Heart left ventricle (tissue), 16 donors: Measurements from ENCODE around the gene SLC7A10. TPM values are rescaled to one million over a fixed set of nuclear protein-coding genes. Genes with fewer than 3 reads are reported as not detected.

Source experiments
- ATAC-seq, 4 donors: fragments of 200-7000 bp; cut with Tn5 transposase; one replicate each; pipeline ENCODE4 v1.9.1; 2020 to 2022; ENCODE audit warnings: moderate library complexity in 4 of 4, mild to moderate bottlenecking in 3 of 4, moderate number of reproducible peaks in 1 of 4
- DNase-seq, 5 donors: peaks; one replicate each; pipeline ENCODE4 v3.0.0-alpha.2; 2020
- H3K27ac ChIP-seq, 12 donors: fragments of 200-600 bp; sonication (generic) in 4 of 12; one replicate each; pipeline versions ENCODE4 v1.5.0 to v1.8.0; 2016 to 2022; ENCODE audit warnings: mild to moderate bottlenecking in 2 of 12
- H3K27me3 ChIP-seq, 9 donors: fragments of 200-600 bp; sonication (generic) in 2 of 9; one replicate each; pipeline versions ENCODE4 v1.5.1 to v1.8.0; 2016 to 2022; ENCODE audit warnings: mild to moderate bottlenecking in 3 of 9
- H3K36me3 ChIP-seq, 9 donors: fragments of 200-600 bp; sonication (generic) in 2 of 9; one replicate each; pipeline versions ENCODE4 v1.5.0 to v1.8.0; 2018 to 2022; ENCODE audit warnings: mild to moderate bottlenecking in 2 of 9
- H3K4me1 ChIP-seq, 12 donors: fragments of 200-600 bp; sonication (generic) in 4 of 12; one replicate each; pipeline versions ENCODE4 v1.5.0 to v1.8.0; 2016 to 2022; ENCODE audit warnings: mild to moderate bottlenecking in 3 of 12
- H3K4me3 ChIP-seq, 12 donors: fragments of 200-600 bp; sonication (generic) in 4 of 12; one replicate each; pipeline versions ENCODE4 v1.5.0 to v1.8.0; 2017 to 2022; ENCODE audit warnings: mild to moderate bottlenecking in 9 of 12, moderate library complexity in 4 of 12
- H3K9me3 ChIP-seq, 12 donors: fragments of 200-600 bp; sonication (generic) in 4 of 12; one replicate each; pipeline versions ENCODE4 v1.5.0 to v1.8.0; 2016 to 2022; ENCODE audit warnings: mild to moderate bottlenecking in 1 of 12
- CTCF ChIP-seq, 12 donors: fragments of 200-600 bp; sonication (generic) in 4 of 12; IDR thresholded peaks; one replicate each; pipeline versions ENCODE4 v1.5.0 to v1.8.0; 2018 to 2022; ENCODE audit warnings: antibody characterized with exemption in 12 of 12, mild to moderate bottlenecking in 5 of 12
- POLR2A ChIP-seq, 2 donors: fragments of 450-650 bp; IDR thresholded peaks; one replicate each; pipeline ENCODE4 v1.6.1; 2017; ENCODE audit warnings: antibody characterized with exemption in 2 of 2, mild to moderate bottlenecking in 2 of 2, moderate library complexity in 2 of 2
- WGBS, 4 donors: extraction: QIAGEN DNeasy Blood & Tissue Kit in 2 of 4; methylation state at CpG; one replicate each; pipeline versions ENCODE4 v1.1.5 to v1.1.7; 2013 to 2018; 5-methylcytosine and 5-hydroxymethylcytosine counted together
- intact Hi-C, 10 donors: fragments of 100-400 bp; cut with DNase I; formaldehyde crosslinking; loops; one replicate each; pipeline versions ENCODE4 v1.11.1 to v1.14.2; 2022
- polyA plus RNA-seq, 2 donors: library from polyadenylated mRNA; stranded (reverse); fragments of 200-250 nt; gene quantifications; one replicate each; pipeline ENCODE4 v1.2.3, GENCODE V29; 2013
- total RNA-seq, 9 donors: library from RNA; depleted of rRNA in 2 of 9; stranded (reverse); fragments of >200 nt in 2 of 9; fragmentation: NEBNext Ultra II Directional in 3 of 9; extraction: Animal tissue kit (Norgen Biotek cat#: 25700) in 3 of 9; gene quantifications; one replicate each; pipeline versions ENCODE4 v1.1.0 to v1.2.4, GENCODE V29; 2016 to 2023
- donor health status: ischemic (EF 13 %, LVEDD 7.1; RV severe dilation, severe dysfunction).
- donor health status: healthy with polysubstance abuse.
- donor health status: DM: no; HTN: yes; CAD: no.
- donor health status: DM: no; HTN: no; CAD: no.
- donor health status: ischemic (EF 25% LVEDD 6.9; RV normal size, moderate dysfunction).
- donor health status: ischemic (EF 25% LVEDD 5.7; RV mildly dilated, moderate dysfunction).
- donor health status: healthy.
- donor health status: DM: yes; HTN: yes; CAD: no.
- donor health status: ischemic (EF 35%, LVEDD 5.7; RV mildly dilated, moderate dysfunction).
- donor health status: nonischemic (EF 11% LVEDD 7.7; RV severe dilation, severe dysfunction).
- donor health status: DM: yes; HTN: yes; CAD: no.
- donor health status: PGD.
- donor health status: ischemic (EF 29% LVEDD 5.4; RV normal size, mild dysfunction).
- donor health status: nonischemic (EF 23%, LVEDD 6.1; RV moderate dilation, normal function).

Gene SLC7A10
- total and polyA plus RNA-seq, 11 donors = 0.11 to 2.3 (median 0.34) TPM; not detected in 5

GRCh38 chr19:33234092-33234491 lies 8.4 kb upstream of the SLC7A10 start:
- peaks cover 0 to 3% (median 0%) of the 10 kb centered on the region in 12 donors for H3K4me1 ChIP-seq
- no peaks in the 10 kb centered on the region for H3K36me3 ChIP-seq
- ATAC-seq (no peak), DNase-seq (peak in 1 of 5 donors; percentile 54)
- WGBS, 4 donors = 67 to 87% (median 73%) methylated on average over 3 to 8 of the region's 8 CpGs
- peaks cover 0 to 42% (median 8%) of the 10 kb centered on the region in 9 donors for H3K27me3 ChIP-seq
- H3K9me3 ChIP-seq = peaks cover 0 to 7% (median 2%) of the 10 kb centered on the region in 12 donors
- intact Hi-C loops = loop anchor here in 7 of 10 donors (2.0 to 10.0 kb wide), 4 partner anchors 92 to 541 kb away; no protein-coding TSS in a partner anchor
- H3K27ac ChIP-seq = no peak overlapping the region
- TF ChIP-seq CTCF (IDR thresholded peaks at IDR 0.05) = no peak
- no peak for TF ChIP-seq POLR2A (IDR thresholded peaks at IDR 0.05)
- no peak overlapping the region for H3K4me3 ChIP-seq

GRCh38 chr19:33233056-33233873 lies 7.6 kb upstream of the SLC7A10 start:
- peaks cover 0 to 15% (median 8%) of the 10 kb centered on the region in 12 donors for H3K9me3 ChIP-seq
- WGBS, 4 donors = 89 to 93% (median 92%) methylated on average over 9 of the region's 9 CpGs
- no peaks in the 10 kb centered on the region for H3K36me3 ChIP-seq
- ATAC-seq (no peak), DNase-seq (peak in 1 of 5 donors; percentile 10)
- H3K27ac ChIP-seq = no peak overlapping the region
- peaks cover 0 to 3% (median 0%) of the 10 kb centered on the region in 12 donors for H3K4me1 ChIP-seq
- intact Hi-C loops = loop anchor here in 6 of 10 donors (5.0 to 10.0 kb wide), 3 partner anchors 91 to 542 kb away; no protein-coding TSS in a partner anchor
- peaks cover 0 to 50% (median 8%) of the 10 kb centered on the region in 9 donors for H3K27me3 ChIP-seq
- TF ChIP-seq CTCF (IDR thresholded peaks at IDR 0.05) = no peak
- TF ChIP-seq POLR2A (IDR thresholded peaks at IDR 0.05) = no peak
- no peak overlapping the region for H3K4me3 ChIP-seq

GRCh38 chr19:33232656-33233055 lies 7.0 kb upstream of the SLC7A10 start:
- TF ChIP-seq CTCF (IDR thresholded peaks at IDR 0.05) (no peak), POLR2A (IDR thresholded peaks at IDR 0.05) (no peak)
- peaks cover 0 to 22% (median 14%) of the 10 kb centered on the region in 12 donors for H3K9me3 ChIP-seq
- ATAC-seq = no peak
- no peak overlapping the region for H3K27ac ChIP-seq
- H3K36me3 ChIP-seq = no peaks in the 10 kb centered on the region
- peaks cover 0 to 56% (median 12%) of the 10 kb centered on the region in 9 donors for H3K27me3 ChIP-seq
- peaks cover 0 to 3% (median 0%) of the 10 kb centered on the region in 12 donors for H3K4me1 ChIP-seq
- intact Hi-C loops = loop anchor here in 6 of 10 donors (5.0 to 10.0 kb wide), 3 partner anchors 90 to 542 kb away; no protein-coding TSS in a partner anchor
- DNase-seq = peak in 1 of 5 donors; percentile 26
- H3K4me3 ChIP-seq = no peak overlapping the region
- 56 to 67% (median 60%) methylated on average over 11 to 12 of the region's 12 CpGs for WGBS, 4 donors

- no peak for TF ChIP-seq POLR2A (IDR thresholded peaks at IDR 0.05)
- TF ChIP-seq CTCF (IDR thresholded peaks at IDR 0.05) = no peak
- Histone ChIP-seq H3K4me3 (no peak overlapping the region), H3K27me3 (peaks cover 10 to 68% (median 21%) of the 10 kb centered on the region in 9 donors), H3K27ac (no peak overlapping the region), H3K4me1 (peaks cover 0 to 5% (median 0%) of the 10 kb centered on the region in 12 donors), H3K36me3 (no peaks in the 10 kb centered on the region), H3K9me3 (peaks cover 0 to 31% (median 17%) of the 10 kb centered on the region in 12 donors)
- no peak for DNase-seq
- intact Hi-C loops = loop anchor here in 6 of 10 donors (5.0 to 10.0 kb wide), 3 partner anchors 89 to 543 kb away; no protein-coding TSS in a partner anchor
- no peak for ATAC-seq
- WGBS, 4 donors = 73 to 84% (median 83%) methylated on average over 5 of the region's 5 CpGs
Measured at GRCh38 chr19:33231511-33231910, 5.9 kb upstream of the SLC7A10 start.
